Dermis lymphatic vessel endothelial cell (primary cell): ENCODE results near the gene KDM1B. TPM values are rescaled to one million over a fixed set of nuclear protein-coding genes. Genes with fewer than 3 reads are reported as not detected.

Experiments used
- total RNA-seq: library from RNA; depleted of rRNA; stranded (reverse); fragments of >200 nt; gene quantifications from 2 replicates; pipeline ENCODE4 v1.2.1, GENCODE V29; 2014

KDM1B gene, protein sequence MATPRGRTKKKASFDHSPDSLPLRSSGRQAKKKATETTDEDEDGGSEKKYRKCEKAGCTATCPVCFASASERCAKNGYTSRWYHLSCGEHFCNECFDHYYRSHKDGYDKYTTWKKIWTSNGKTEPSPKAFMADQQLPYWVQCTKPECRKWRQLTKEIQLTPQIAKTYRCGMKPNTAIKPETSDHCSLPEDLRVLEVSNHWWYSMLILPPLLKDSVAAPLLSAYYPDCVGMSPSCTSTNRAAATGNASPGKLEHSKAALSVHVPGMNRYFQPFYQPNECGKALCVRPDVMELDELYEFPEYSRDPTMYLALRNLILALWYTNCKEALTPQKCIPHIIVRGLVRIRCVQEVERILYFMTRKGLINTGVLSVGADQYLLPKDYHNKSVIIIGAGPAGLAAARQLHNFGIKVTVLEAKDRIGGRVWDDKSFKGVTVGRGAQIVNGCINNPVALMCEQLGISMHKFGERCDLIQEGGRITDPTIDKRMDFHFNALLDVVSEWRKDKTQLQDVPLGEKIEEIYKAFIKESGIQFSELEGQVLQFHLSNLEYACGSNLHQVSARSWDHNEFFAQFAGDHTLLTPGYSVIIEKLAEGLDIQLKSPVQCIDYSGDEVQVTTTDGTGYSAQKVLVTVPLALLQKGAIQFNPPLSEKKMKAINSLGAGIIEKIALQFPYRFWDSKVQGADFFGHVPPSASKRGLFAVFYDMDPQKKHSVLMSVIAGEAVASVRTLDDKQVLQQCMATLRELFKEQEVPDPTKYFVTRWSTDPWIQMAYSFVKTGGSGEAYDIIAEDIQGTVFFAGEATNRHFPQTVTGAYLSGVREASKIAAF
- 4.1 and 8.2 TPM in 2 replicates for total RNA-seq

DNA sequence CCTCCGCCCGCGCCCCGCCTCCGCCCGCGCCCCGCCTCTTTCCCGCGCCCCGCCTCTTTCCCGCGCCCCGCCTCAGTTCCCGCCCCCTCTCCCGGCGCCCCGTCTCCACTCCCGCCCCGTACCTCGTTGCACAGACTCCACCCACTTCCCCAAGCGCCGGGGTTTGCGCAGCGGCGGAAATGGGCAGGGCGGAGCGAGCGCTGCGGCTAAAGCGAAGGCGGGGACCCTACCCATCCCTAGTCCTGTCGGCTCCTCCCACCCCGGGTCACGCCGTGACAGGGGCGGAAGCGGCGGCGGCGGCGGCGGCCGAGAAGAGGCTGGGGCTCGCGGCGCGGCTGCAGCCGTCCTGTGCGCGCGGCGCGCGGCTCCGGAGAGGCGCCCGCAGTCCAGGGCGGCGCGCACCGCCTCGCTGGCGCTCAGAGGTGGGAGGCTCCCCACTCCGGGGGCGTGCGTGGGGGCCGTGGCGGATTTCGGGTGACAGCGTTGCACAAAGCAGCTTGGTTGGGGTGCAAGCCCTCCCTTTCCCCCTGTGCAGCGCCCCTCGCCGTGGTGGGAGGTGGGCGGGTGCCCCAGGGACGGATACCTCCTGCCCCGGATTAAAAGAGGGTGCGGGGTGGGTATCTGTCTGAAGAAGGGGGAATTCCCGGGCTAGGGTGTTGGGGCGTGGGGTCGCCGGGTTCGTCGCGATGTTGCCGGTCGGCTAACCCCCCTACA, at the start of gene KDM1B:
Gene KDM1B (plus strand): TSS at position 273 of the 714 bp plus-strand sequence. CDS start 4,474 bp downstream, outside the sequence.

DNA sequence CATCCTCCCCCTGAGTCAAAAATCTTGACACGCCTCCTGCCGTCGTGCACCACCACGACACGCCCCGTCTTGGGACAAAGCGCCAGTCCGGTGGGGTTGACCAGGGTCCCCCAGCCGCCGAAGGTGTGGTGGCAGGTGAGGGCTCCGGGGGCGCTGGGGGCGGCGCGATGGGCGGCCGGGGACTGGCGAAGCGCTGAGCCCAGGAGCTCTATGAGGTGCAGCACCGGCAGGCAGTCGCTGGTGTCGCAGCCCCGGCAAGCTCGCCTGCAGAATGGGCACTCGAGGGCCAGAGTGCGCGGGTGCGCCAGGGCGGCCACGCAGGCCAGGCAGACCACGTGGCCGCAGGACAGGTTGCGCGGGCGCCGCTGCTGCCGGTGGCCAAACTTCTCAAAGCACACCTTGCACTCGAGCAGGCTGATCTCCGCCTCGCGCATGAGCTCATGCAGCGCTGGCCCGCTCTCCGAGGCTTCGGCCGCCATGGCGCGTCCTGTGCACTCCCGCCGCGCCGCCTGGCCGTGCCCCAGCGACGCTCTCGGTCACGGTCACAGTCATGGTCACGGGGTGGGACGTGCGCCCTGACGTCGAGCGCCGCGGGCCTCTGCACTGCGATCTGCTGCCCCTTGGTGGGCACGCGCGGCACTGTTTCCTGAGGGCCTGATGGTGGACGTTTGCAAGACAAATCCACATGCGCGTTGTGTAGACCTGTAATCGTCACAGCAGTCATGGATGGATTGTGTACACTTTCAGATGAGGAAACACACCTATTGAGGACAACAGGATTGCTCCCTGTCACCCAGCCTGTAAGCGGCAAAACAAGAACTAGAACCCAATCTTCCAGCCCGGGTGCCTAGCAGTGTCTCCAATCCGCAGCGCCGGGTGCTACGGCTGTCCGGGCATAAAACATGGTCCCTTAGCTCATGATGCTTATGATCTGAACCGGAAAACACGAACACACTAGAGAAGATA, 32.8 kb upstream of the KDM1B start, which contains the start of gene NHLRC1:
Gene NHLRC1 (minus strand): TSS at position 550 of the 966 bp plus-strand sequence. CDS start 71 bp downstream, at position 479.

DNA sequence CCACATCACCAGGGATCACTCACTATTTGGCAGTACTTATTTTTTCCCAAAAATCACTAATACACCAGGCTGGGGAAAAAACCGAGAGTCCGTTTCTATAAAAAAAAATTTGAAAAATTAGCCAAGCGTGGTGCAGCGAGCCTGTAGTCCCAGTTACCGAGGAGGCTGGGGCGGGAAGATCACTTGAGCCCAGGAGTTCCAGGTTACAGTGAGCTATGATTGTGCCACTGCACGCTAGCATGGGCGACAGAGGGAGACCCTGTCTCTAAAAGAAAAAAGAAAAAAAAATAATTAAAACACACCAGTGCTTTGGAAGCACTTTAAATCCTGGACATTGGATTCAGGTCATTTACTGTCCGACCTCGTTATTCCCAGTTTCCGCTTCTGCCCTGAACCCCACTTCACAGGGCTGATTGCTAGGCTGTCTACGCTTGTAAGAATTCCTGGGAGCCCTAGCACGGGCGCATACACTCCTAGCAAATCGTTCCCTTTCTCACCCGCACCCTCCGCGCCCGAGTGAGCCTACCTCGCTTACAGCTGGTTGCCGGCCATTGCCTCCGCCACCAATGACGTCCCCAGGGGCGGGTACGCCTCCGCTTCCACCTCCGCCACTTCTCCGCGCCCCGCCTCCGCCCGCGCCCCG, 594 bp upstream of the KDM1B start, which contains the start of gene TPMT:
Gene TPMT (minus strand): TSS at position 571 of the 643 bp plus-strand sequence. CDS start 5,950 bp downstream, outside the sequence.

DNA sequence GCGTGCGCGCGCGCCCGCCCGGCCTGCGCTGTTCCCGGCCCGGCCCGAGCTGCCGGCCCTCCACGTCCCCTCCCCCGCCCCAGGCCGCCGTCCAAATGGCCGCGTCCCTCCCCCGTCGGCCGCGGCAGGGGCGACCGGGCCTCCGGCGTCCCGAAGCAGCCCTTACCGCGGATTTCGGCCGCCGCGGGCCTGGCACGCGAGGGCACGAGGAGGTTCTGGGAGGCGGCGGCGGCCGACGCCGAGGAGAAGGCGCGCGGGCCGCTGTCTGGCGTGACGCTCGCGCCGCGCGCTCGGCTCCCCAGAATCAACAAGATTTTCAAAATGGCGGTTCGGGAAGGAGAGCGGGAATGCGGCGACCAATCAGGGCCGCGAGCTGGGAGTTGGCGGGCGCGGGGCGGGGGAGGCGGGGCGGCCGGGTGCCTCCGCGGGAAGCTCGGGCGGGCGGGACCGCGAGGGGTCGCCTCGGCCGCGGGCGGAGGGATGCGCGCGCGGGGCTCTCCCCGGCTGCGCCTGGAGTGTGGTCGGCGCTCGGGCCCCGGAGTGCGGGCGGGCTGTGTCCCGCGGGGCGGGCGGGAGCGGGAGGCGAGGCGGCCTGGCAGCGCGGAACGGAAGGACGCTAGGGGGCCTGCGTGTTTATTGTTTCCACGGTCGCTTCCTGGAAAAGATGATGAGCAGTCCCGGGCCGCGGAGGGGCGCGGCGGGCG, 109.1 kb downstream of the KDM1B start, which contains the start of gene DEK:
Gene DEK (minus strand): TSS at position 312 of the 704 bp plus-strand sequence. CDS start 543 bp downstream, outside the sequence.

Other genes with a start within 250 kb of the KDM1B start
- gene KIF13A, start 167.8 kb upstream of the KDM1B start, total RNA-seq, result 21.8 and 26.2 TPM in 2 replicates
- gene NHLRC1, start 32.7 kb upstream of the KDM1B start, total RNA-seq, result 0.43 and 1.3 TPM in 2 replicates
- gene TPMT, start 345 bp upstream of the KDM1B start, total RNA-seq, result 10.5 and 15.0 TPM in 2 replicates
- 70.5 and 104 TPM in 2 replicates for gene DEK, start 109.1 kb downstream of the KDM1B start, total RNA-seq
- gene RNF144B, start 231.9 kb downstream of the KDM1B start, total RNA-seq, result 6.0 and 7.7 TPM in 2 replicates